K562 (cell line): Measurements from ENCODE around the gene RAB21. TPM values are rescaled to one million over a fixed set of nuclear protein-coding genes. Genes with fewer than 3 reads are reported as not detected.
A peak's percentile ranks its signal among the peaks of the same experiment; 100 is the strongest.

Experiments
- HLTF ChIP-seq: fragments of 450-650 bp; IDR thresholded peaks from 2 replicates; pipeline ENCODE4 v1.6.1; 2016
- HMBOX1 ChIP-seq: sonication (generic); IDR thresholded peaks from 2 replicates; pipeline ENCODE4 v1.6.1; 2016
- HNRNPLL ChIP-seq: fragments of 200-400 bp; formaldehyde crosslinking; IDR thresholded peaks from 2 replicates; pipeline ENCODE4 v1.6.1; 2017; ENCODE audit warnings: low read length, low read depth, mild to moderate bottlenecking; ENCODE audit not compliant: poor library complexity, severe bottlenecking
- IFI16 ChIP-seq: fragments of 250-450 bp; sonication (Bioruptor Pico); IDR thresholded peaks from 2 replicates; pipeline ENCODE4 v2.1.2; 2022; ENCODE audit warnings: mild to moderate bottlenecking, inconsistent platforms
- KAT8 ChIP-seq: fragments of 450-650 bp; IDR thresholded peaks from 2 replicates; pipeline ENCODE4 v1.6.1; 2016; ENCODE audit warnings: low read depth, mild to moderate bottlenecking
- MLX ChIP-seq, 2 experiments: fragments of 450-650 bp in 1 of 2; sonication (generic) in 1 of 2; formaldehyde crosslinking; conservative IDR thresholded peaks; 2 replicates each; pipeline versions ENCODE4 v1.4.0 to v1.8.1; 2020 to 2022; ENCODE audit warnings: mild to moderate bottlenecking in 1 of 2, missing genetic modification reagents in 1 of 2
- NFE2 ChIP-seq: IDR thresholded peaks from 2 replicates; pipeline ENCODE4 v1.6.1; 2014; ENCODE audit warnings: antibody characterized with exemption, low read depth
- RBM15 ChIP-seq: fragments of 200-400 bp; formaldehyde crosslinking; IDR thresholded peaks from 2 replicates; pipeline ENCODE4 v1.6.1; 2018; ENCODE audit warnings: mild to moderate bottlenecking, low read length, moderate library complexity; ENCODE audit not compliant: insufficient read depth
- RCOR1 ChIP-seq, 2 experiments: IDR thresholded peaks; 2 replicates each; pipeline ENCODE4 v1.6.1; 2012; ENCODE audit warnings: low read depth in 2 of 2, low read length in 2 of 2, borderline replicate concordance in 1 of 2, improper control_type of control experiment in 1 of 2
- RFX5 ChIP-seq: IDR thresholded peaks from 2 replicates; pipeline ENCODE4 v1.6.1; 2011; ENCODE audit warnings: low read depth, mild to moderate bottlenecking, improper control_type of control experiment, low read length
- RNF2 ChIP-seq: sonication (generic); IDR thresholded peaks from 2 replicates; pipeline ENCODE4 v1.6.1; 2016
- TAF1 ChIP-seq: IDR thresholded peaks from 2 replicates; pipeline ENCODE4 v1.6.1; 2011; ENCODE audit warnings: mild to moderate bottlenecking, low read length, moderate library complexity; ENCODE audit not compliant: insufficient read depth, control insufficient read depth, severe bottlenecking; ENCODE audit errors: extremely low read depth
- TAF15 ChIP-seq: fragments of 200-400 bp; formaldehyde crosslinking; IDR thresholded peaks from 2 replicates; pipeline ENCODE4 v1.6.1; 2017; ENCODE audit warnings: mild to moderate bottlenecking, low read depth, low read length, moderate library complexity
- TCF15 ChIP-seq: fragments of 250-450 bp; sonication (Bioruptor Pico); IDR thresholded peaks from 2 replicates; pipeline ENCODE4 v1.8.0; 2022; ENCODE audit warnings: moderate library complexity, mild to moderate bottlenecking, inconsistent platforms
- ZEB2 ChIP-seq: fragments of 450-650 bp; IDR thresholded peaks from 2 replicates; pipeline ENCODE4 v1.6.1; 2016
- ZNF311 ChIP-seq: fragments of 250-450 bp; sonication (Bioruptor Pico); IDR thresholded peaks from 2 replicates; pipeline ENCODE4 v1.4.0; 2020; ENCODE audit warnings: mild to moderate bottlenecking, moderate library complexity
- ZNF57 ChIP-seq: fragments of 450-650 bp; formaldehyde crosslinking; IDR thresholded peaks from 2 replicates; pipeline ENCODE4 v1.4.0; 2020; ENCODE audit warnings: mild to moderate bottlenecking, moderate library complexity
- ZNF644 ChIP-seq: fragments of 200-800 bp; sonication (Bioruptor generic); IDR thresholded peaks from 2 replicates; pipeline ENCODE4 v1.6.1; 2016; ENCODE audit warnings: low read depth, missing genetic modification characterization, missing compliant biosample characterization
- ZNF717 ChIP-seq: fragments of 250-450 bp; sonication (Bioruptor Pico); IDR thresholded peaks from 2 replicates; pipeline ENCODE4 v1.5.0; 2021
- ZNF79 ChIP-seq: fragments of 250-450 bp; sonication (Bioruptor Pico); IDR thresholded peaks from 2 replicates; pipeline ENCODE4 v1.4.0; 2020; ENCODE audit warnings: low read depth, mild to moderate bottlenecking, moderate library complexity
- polyA plus RNA-seq, 8 experiments: library from polyadenylated mRNA; depleted of rRNA in 4 of 8; stranded (reverse) in 5 of 8; unstranded in 3 of 8; fragments of >200 nt; fragmentation: Nextera tagmentation in 2 of 8; fragmentation: Illumina TruSeq in 1 of 8; extraction: Ambion mirVana in 2 of 8; extraction: Trizol in 1 of 8; gene quantifications; 2 replicates each; pipeline versions ENCODE4 v1.2.1 to v1.2.3, GENCODE V29; 2011 to 2014; ENCODE audit warnings: inconsistent platforms in 1 of 8, missing spikeins in 1 of 8
- total RNA-seq, 7 experiments: library from RNA; depleted of rRNA in 6 of 7; stranded (reverse); fragments of >200 nt in 6 of 7; fragmentation: Illumina TruSeq in 2 of 7; extraction: Trizol in 2 of 7; gene quantifications; 2 replicates each; pipeline versions ENCODE4 v1.2.1 to v1.2.3, GENCODE V29; 2011 to 2021; ENCODE audit warnings: low replicate concordance in 1 of 7
- TF ChIP-seq, protein P1 (sequence below): sonication (generic); formaldehyde crosslinking; IDR thresholded peaks from 2 replicates; pipeline ENCODE4 v1.8.0; 2022; ENCODE audit warnings: mild to moderate bottlenecking, missing genetic modification reagents
- TF ChIP-seq, protein P2 (sequence below): fragments of 200-800 bp; sonication (Bioruptor generic); IDR thresholded peaks from 2 replicates; pipeline ENCODE4 v1.6.1; 2017; ENCODE audit warnings: missing genetic modification characterization, missing compliant biosample characterization
- TF ChIP-seq, protein P3 (sequence below): IDR thresholded peaks from 2 replicates; pipeline ENCODE4 v1.6.1; 2012; ENCODE audit warnings: low read depth, low read length, improper control_type of control experiment, borderline replicate concordance

RAB21 gene
- total and polyA plus RNA-seq, 9 of the 15 experiments (the other 6 are each of a cell fraction or from before 2014, with no cell fraction given): 5.3 to 45.6 (median 19.6) TPM

DNA sequence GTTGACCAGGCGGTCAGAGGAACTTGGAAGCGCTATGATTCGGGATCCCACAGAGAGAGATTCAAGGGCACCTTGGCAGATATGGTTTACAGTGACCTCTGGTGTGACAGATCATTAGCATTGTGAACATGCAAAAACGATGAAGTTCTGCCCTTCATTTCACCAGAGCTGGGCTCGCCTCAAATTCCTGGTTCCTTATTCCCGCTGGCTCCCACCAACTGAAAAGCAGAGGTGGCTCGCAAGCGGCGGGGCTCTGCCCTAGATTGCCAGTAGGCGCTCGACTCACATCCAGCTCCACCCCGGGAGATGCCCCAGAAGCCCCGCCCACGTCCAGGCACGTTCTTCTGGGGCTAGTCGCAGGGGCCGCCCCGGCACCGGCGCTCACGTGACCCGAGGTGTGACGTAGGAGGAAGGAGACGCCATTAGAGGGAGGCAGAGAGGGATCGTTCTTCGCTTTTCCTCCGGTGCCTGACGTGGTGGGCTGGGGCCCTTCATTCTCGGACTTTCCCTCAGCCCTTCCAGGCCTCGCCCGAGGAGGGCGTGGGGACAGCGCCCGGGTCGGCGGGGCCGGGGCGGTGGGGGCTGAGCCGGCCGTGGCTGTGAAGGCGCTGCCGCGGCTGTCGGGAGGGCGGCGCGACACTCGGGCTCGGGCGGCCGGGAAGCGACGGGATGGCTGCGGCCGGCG, at the start of gene RAB21 (continued):
- TF ChIP-seq TCF15 (CRISPR knock-in tag) (no peak), RFX5 (no peak), TAF1 (peak; percentile 70), RBM15 (no peak), ZNF79 (CRISPR knock-in tag) (no peak), HMBOX1 (peak; percentile 46; the same call in 1 of the 2 replicates), TAF15 (no peak), RCOR1 (IDR thresholded peaks at IDR 0.05; ENCODE audit: borderline replicate concordance in 1 of 2, low read depth in 2 of 2, low read length in 2 of 2) (0 out of 4 replicates have a peak, but pooled peaks of 1 of the 2 experiments have one; percentile 11), ZNF717 (CRISPR knock-in tag) (no peak), IFI16 (CRISPR knock-in tag) (no peak), ZNF57 (CRISPR knock-in tag) (no peak), HNRNPLL (peak; percentile 32), ZEB2 (no peak), HLTF (no peak), KAT8 (no peak), NFE2 (no peak), RNF2 (peak; percentile 49; the same call in 1 of the 2 replicates), ZNF644 (tag) (0 out of 2 replicates have a peak, but pooled peaks have one; percentile 33), MLX (CRISPR knock-in tag; conservative IDR thresholded peaks at IDR 0.05) (no peak), ZNF311 (CRISPR knock-in tag) (no peak)
- TF ChIP-seq, protein P1, sequence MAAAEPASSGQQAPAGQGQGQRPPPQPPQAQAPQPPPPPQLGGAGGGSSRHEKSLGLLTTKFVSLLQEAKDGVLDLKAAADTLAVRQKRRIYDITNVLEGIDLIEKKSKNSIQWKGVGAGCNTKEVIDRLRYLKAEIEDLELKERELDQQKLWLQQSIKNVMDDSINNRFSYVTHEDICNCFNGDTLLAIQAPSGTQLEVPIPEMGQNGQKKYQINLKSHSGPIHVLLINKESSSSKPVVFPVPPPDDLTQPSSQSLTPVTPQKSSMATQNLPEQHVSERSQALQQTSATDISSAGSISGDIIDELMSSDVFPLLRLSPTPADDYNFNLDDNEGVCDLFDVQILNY (CRISPR knock-in tag): no peak
- TF ChIP-seq, protein P2, sequence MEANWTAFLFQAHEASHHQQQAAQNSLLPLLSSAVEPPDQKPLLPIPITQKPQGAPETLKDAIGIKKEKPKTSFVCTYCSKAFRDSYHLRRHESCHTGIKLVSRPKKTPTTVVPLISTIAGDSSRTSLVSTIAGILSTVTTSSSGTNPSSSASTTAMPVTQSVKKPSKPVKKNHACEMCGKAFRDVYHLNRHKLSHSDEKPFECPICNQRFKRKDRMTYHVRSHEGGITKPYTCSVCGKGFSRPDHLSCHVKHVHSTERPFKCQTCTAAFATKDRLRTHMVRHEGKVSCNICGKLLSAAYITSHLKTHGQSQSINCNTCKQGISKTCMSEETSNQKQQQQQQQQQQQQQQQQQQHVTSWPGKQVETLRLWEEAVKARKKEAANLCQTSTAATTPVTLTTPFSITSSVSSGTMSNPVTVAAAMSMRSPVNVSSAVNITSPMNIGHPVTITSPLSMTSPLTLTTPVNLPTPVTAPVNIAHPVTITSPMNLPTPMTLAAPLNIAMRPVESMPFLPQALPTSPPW: peak; percentile 53; the same call in 1 of the 2 replicates
- TF ChIP-seq, protein P3, sequence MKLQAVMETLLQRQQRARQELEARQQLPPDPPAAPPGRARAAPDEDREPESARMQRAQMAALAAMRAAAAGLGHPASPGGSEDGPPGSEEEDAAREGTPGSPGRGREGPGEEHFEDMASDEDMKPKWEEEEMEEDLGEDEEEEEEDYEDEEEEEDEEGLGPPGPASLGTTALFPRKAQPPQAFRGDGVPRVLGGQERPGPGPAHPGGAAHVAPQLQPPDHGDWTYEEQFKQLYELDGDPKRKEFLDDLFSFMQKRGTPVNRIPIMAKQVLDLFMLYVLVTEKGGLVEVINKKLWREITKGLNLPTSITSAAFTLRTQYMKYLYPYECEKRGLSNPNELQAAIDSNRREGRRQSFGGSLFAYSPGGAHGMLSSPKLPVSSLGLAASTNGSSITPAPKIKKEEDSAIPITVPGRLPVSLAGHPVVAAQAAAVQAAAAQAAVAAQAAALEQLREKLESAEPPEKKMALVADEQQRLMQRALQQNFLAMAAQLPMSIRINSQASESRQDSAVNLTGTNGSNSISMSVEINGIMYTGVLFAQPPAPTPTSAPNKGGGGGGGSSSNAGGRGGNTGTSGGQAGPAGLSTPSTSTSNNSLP: no peak
